ENCODE measurements around the gene LPP. TPM values are rescaled to one million over a fixed set of nuclear protein-coding genes. Genes with fewer than 3 reads are reported as not detected.
A peak's percentile ranks its signal among the peaks of the same experiment; 100 is the strongest.

LPP gene
- total and polyA plus RNA-seq, 2 of the 13 experiments (the other 11 are each of a cell fraction or from before 2014, with no cell fraction given), result 19.2 to 29.9 TPM

- Histone ChIP-seq H3K4me1 (ENCODE audit: insufficient read depth, low read length) (peaks cover 71% of the 10 kb centered on the region), H3K27me3 (ENCODE audit: control insufficient read depth in 1 of 2, insufficient read depth in 2 of 2, low read length in 2 of 2) (no peaks in the 10 kb centered on the region), H3K27ac (ENCODE audit: extremely low read length, insufficient read depth, low read length) (peak overlapping the region; percentile 19), H4K20me1 (ENCODE audit: insufficient read depth, low read length) (no peaks in the 10 kb centered on the region), H2AFZ (ENCODE audit: low read length) (no peak overlapping the region), H3K9me3 (ENCODE audit: low read length) (no peaks in the 10 kb centered on the region), H3K79me2 (ENCODE audit: insufficient read depth, low read length) (peaks cover 70% of the 10 kb centered on the region), H3K9ac (ENCODE audit: insufficient read depth, low read depth, low read length) (no peak overlapping the region), H3K4me3 (replicated peaks in 1 of 3; ENCODE audit: insufficient read depth in 1 of 3, low read depth in 2 of 3, low read length in 3 of 3) (no peak overlapping the region), H3K36me3 (replicated peaks in 1 of 2; ENCODE audit: control insufficient read depth in 1 of 2, insufficient read depth in 2 of 2, low read length in 2 of 2) (peaks cover 3 to 14% of the 10 kb centered on the region in 2 experiments; a peak in 2 of 5 replicates), H3K4me2 (ENCODE audit: low read depth, low read length) (no peak overlapping the region)
- 97% methylated on average over 4 of the region's 4 CpGs for WGBS (ENCODE audit: low lambda C conversion rate)
- in situ Hi-C loops (cut with HindIII; ENCODE audit: extremely low pct_ligation_motif_present, low pct_unique_long_range_greater_than_20kb), result loop anchor here (25.0 kb wide), 1 partner anchor 751 kb away; no protein-coding TSS in a partner anchor
- TF ChIP-seq ZNF441 (CRISPR knock-in tag; IDR thresholded peaks at IDR 0.05; ENCODE audit: borderline replicate concordance), result no peak
- no peak for TF ChIP-seq TEAD2 (CRISPR knock-in tag; IDR thresholded peaks at IDR 0.05)
- TF ChIP-seq AGO1 (IDR thresholded peaks at IDR 0.05; ENCODE audit: low read depth, low read length, poor library complexity, severe bottlenecking), result no peak
- no peak for TF ChIP-seq SAFB2 (CRISPR knock-in tag; IDR thresholded peaks at IDR 0.05; ENCODE audit: borderline replicate concordance, low read depth)
- TF ChIP-seq FOXO1 (CRISPR knock-in tag; IDR thresholded peaks at IDR 0.05), result no peak
- TF ChIP-seq ZNF576 (CRISPR knock-in tag; IDR thresholded peaks at IDR 0.05), result no peak
- TF ChIP-seq ZNF670 (CRISPR knock-in tag; IDR thresholded peaks at IDR 0.05; ENCODE audit: borderline replicate concordance), result no peak
- no peak for TF ChIP-seq CCAR2 (optimal IDR thresholded peaks at IDR 0.05; ENCODE audit: low read depth, low read length)
- no peak for TF ChIP-seq NFYC (CRISPR knock-in tag; IDR thresholded peaks at IDR 0.05)
- no peak for TF ChIP-seq REL (CRISPR knock-in tag; conservative IDR thresholded peaks at IDR 0.05)
- no peak for TF ChIP-seq NCOA5 (CRISPR knock-in tag; IDR thresholded peaks at IDR 0.05)
- TF ChIP-seq HOXD1 (CRISPR knock-in tag; IDR thresholded peaks at IDR 0.05), result no peak
- no peak for TF ChIP-seq ZNF234 (CRISPR knock-in tag; conservative IDR thresholded peaks at IDR 0.05)
- TF ChIP-seq FUBP1 (CRISPR knock-in tag; IDR thresholded peaks at IDR 0.05; ENCODE audit: borderline replicate concordance), result no peak
- no peak for TF ChIP-seq SNAPC4 (CRISPR knock-in tag; IDR thresholded peaks at IDR 0.05)
- FAIRE-seq (no peak), ATAC-seq (no peak), DNase-seq (ENCODE audit: low spot score) (no peak)
- POLR2A ChIA-PET, result interaction anchor here (1.5 kb wide), 1 partner anchor 209 kb away, joined by 4 read pairs; no protein-coding TSS in a partner anchor
- no TSS peak for BruUV-seq (replicated peaks)
- CTCF ChIA-PET (ENCODE audit: low intra/inter-chr PET ratio, low total read pairs), result no interaction called here
- intact Hi-C loops (cut with micrococcal nuclease; ENCODE audit: unreplicated experiment), result no loop called here
Observed at GRCh38 chr3:188211476-188211875, 57.5 kb downstream of the LPP start.
